GM21423 (cell line): ENCODE measurements around the gene FOXD4L1.
"Not testable (repeated sequence)": the region's sequence is repeated elsewhere in the genome, so short reads cannot be mapped to it uniquely, and the experiment has no call there.

Experiments
- ATAC-seq: cut with Tn5 transposase; IDR thresholded peaks from one replicate; pipeline ENCODE4 v1.9.1; 2021; ENCODE audit warnings: mild to moderate bottlenecking, moderate library complexity; ENCODE audit not compliant: unreplicated experiment

FOXD4L1 gene

GRCh38 chr2:113521492-113521891 is 23.0 kb downstream of the FOXD4L1 start:
- ATAC-seq: not testable (repeated sequence)

GRCh38 chr2:113524986-113525385 is 26.5 kb downstream of the FOXD4L1 start:
- ATAC-seq: not testable (repeated sequence)

GRCh38 chr2:113527350-113528045 is 29.0 kb downstream of the FOXD4L1 start:
- peak; percentile 64 for ATAC-seq

GRCh38 chr2:113528126-113528525 is 29.7 kb downstream of the FOXD4L1 start:
- not testable (repeated sequence) for ATAC-seq

- not testable (repeated sequence) for ATAC-seq
Measured at GRCh38 chr2:113528904-113529303, 30.4 kb downstream of the FOXD4L1 start.

GRCh38 chr2:113532991-113533390 is 34.5 kb downstream of the FOXD4L1 start:
- ATAC-seq: not testable (repeated sequence)

GRCh38 chr2:113536573-113536972 is 38.1 kb downstream of the FOXD4L1 start:
- ATAC-seq: not testable (repeated sequence)

GRCh38 chr2:113540834-113541203 is 42.4 kb downstream of the FOXD4L1 start:
- ATAC-seq: not testable (repeated sequence)

GRCh38 chr2:113541204-113541975 is 42.9 kb downstream of the FOXD4L1 start:
- not testable (repeated sequence) for ATAC-seq

GRCh38 chr2:113541976-113542485 is 43.6 kb downstream of the FOXD4L1 start:
- not testable (repeated sequence) for ATAC-seq

GRCh38 chr2:113542529-113542928 is 44.1 kb downstream of the FOXD4L1 start:
- not testable (repeated sequence) for ATAC-seq
